GM12878 (cell line): ENCODE results near the gene FKBP14. TPM values are rescaled to one million over a fixed set of nuclear protein-coding genes. Genes with fewer than 3 reads are reported as not detected.

Experiments used
- ATAC-seq: fragments of 200-7000 bp; cut with Tn5 transposase; 3 replicates; pipeline ENCODE4 v1.9.1; 2020; ENCODE audit warnings: mild to moderate bottlenecking, moderate library complexity
- BruUV-seq: library from RNA; stranded (reverse); fragments of 400-500 nt; replicated peaks from 2 replicates; lab custom pipeline; 2021; lab: Mats Ljungman, UMichigan
- CTCF ChIA-PET: fragments of 300-600 bp; sonication (Branson Sonifier 250); formaldehyde crosslinking; extraction: SDS; loops from one replicate; lab custom pipeline; 2021; ENCODE audit warnings: inconsistent platforms; lab: Yijun Ruan, JAX
- POLR2A ChIA-PET: fragments of 350-600 bp; formaldehyde crosslinking; extraction: SDS; loops from one replicate; lab custom pipeline; 2021; ENCODE audit warnings: inconsistent platforms; lab: Charles Lee
- RAD21 ChIA-PET: fragments of 300-600 bp; sonication (Branson Sonifier 250); formaldehyde crosslinking; loops from one replicate; lab custom pipeline; 2023; ENCODE audit warnings: antibody characterized with exemption; ENCODE audit not compliant: unreplicated experiment; lab: Charles Lee
- SMC1A ChIA-PET: fragments of 300-600 bp; sonication (Branson Sonifier 250); formaldehyde crosslinking; loops from one replicate; lab custom pipeline; 2023; ENCODE audit not compliant: unreplicated experiment, uncharacterized antibody; lab: Charles Lee
- DNase-seq: peaks from one replicate; pipeline ENCODE4 v3.0.0-alpha.2; 2011; ENCODE audit warnings: low read depth, low spot score
- FAIRE-seq: peaks from 3 replicates; lab custom pipeline; 2011; peaks lifted over from hg19 to GRCh38; lab: Jason Lieb, UNC
- H2AFZ ChIP-seq: 2 replicates; pipeline ENCODE4 v1.6.0; 2011; ENCODE audit warnings: low read depth, low read length, control low read depth; ENCODE audit not compliant: control insufficient read depth
- H3K27ac ChIP-seq: 2 replicates; pipeline ENCODE4 v1.5.1; 2011; ENCODE audit warnings: control low read depth; ENCODE audit not compliant: control insufficient read depth, insufficient read depth
- H3K27me3 ChIP-seq, 2 experiments: replicated peaks in 1 of 2; 2 replicates each; pipeline versions ENCODE4 v1.6.0 to v1.6.1; 2011; ENCODE audit warnings: low read length in 1 of 2; ENCODE audit not compliant: control insufficient read depth in 2 of 2, insufficient read depth in 2 of 2
- H3K36me3 ChIP-seq, 2 experiments: 2 replicates each; pipeline ENCODE4 v1.5.1; 2011; ENCODE audit warnings: low read length in 1 of 2; ENCODE audit not compliant: control insufficient read depth in 2 of 2, insufficient read depth in 2 of 2
- H3K4me1 ChIP-seq: 2 replicates; pipeline ENCODE4 v1.6.1; 2011; ENCODE audit warnings: mild to moderate bottlenecking, low read length, moderate library complexity, mixed read lengths; ENCODE audit not compliant: control insufficient read depth, insufficient read depth
- H3K4me2 ChIP-seq: 2 replicates; pipeline ENCODE4 v1.6.0; 2011; ENCODE audit warnings: control low read depth; ENCODE audit not compliant: control insufficient read depth, insufficient read depth
- H3K4me3 ChIP-seq: fragments of 200-600 bp; sonication (generic); 2 replicates; pipeline ENCODE4 v1.5.1; 2016
- H3K79me2 ChIP-seq: 2 replicates; pipeline ENCODE4 v1.6.0; 2011; ENCODE audit warnings: low read length; ENCODE audit not compliant: control insufficient read depth, insufficient read depth
- H3K9ac ChIP-seq: 2 replicates; pipeline ENCODE4 v1.8.0; 2011; ENCODE audit warnings: low read length, control low read depth, mixed read lengths; ENCODE audit not compliant: control insufficient read depth, insufficient read depth
- H3K9me3 ChIP-seq: replicated peaks from 3 replicates; pipeline ENCODE4 v1.5.1; 2011; ENCODE audit warnings: mild to moderate bottlenecking, low read length; ENCODE audit not compliant: control insufficient read depth, insufficient read depth
- H4K20me1 ChIP-seq: 2 replicates; pipeline ENCODE4 v1.6.0; 2011; ENCODE audit not compliant: control insufficient read depth, insufficient read depth
- ASH2L ChIP-seq: fragments of 300-600, 200-600 bp; sonication (generic); IDR thresholded peaks from 2 replicates; pipeline ENCODE4 v1.6.1; 2017; ENCODE audit warnings: low read depth, mild to moderate bottlenecking, borderline replicate concordance
- CHD2 ChIP-seq: IDR thresholded peaks from 2 replicates; pipeline ENCODE4 v1.6.1; 2011; ENCODE audit warnings: low read depth, low read length, improper control_type of control experiment, borderline replicate concordance
- FOXK2 ChIP-seq: fragments of 450-650 bp; IDR thresholded peaks from 2 replicates; pipeline ENCODE4 v1.6.1; 2017; ENCODE audit warnings: mild to moderate bottlenecking, moderate library complexity
- KLF5 ChIP-seq: fragments of 450-650 bp; IDR thresholded peaks from 2 replicates; pipeline ENCODE4 v1.6.1; 2014; ENCODE audit warnings: mild to moderate bottlenecking; ENCODE audit not compliant: partially characterized antibody
- MTA2 ChIP-seq: fragments of 450-650 bp; IDR thresholded peaks from 2 replicates; pipeline ENCODE4 v1.6.1; 2016; ENCODE audit warnings: low read depth, mild to moderate bottlenecking, moderate library complexity
- MYB ChIP-seq: fragments of 150-350 bp; IDR thresholded peaks from 2 replicates; pipeline ENCODE4 v1.6.1; 2014; ENCODE audit warnings: mild to moderate bottlenecking, low read depth, low read length, borderline replicate concordance
- NFYB ChIP-seq: IDR thresholded peaks from 2 replicates; pipeline ENCODE4 v1.6.1; 2011; ENCODE audit warnings: low read depth, mild to moderate bottlenecking, low read length, improper control_type of control experiment, moderate library complexity; ENCODE audit not compliant: insufficient read depth
- NR2F1 ChIP-seq: fragments of 450-650 bp; conservative IDR thresholded peaks from 2 replicates; pipeline ENCODE4 v1.6.1; 2017; ENCODE audit warnings: mild to moderate bottlenecking
- PAX5 ChIP-seq: IDR thresholded peaks from 2 replicates; pipeline ENCODE4 v1.6.1; 2011; ENCODE audit warnings: low read depth, low read length, borderline replicate concordance
- SIN3A ChIP-seq: IDR thresholded peaks from 2 replicates; pipeline ENCODE4 v1.6.1; 2012; ENCODE audit warnings: low read depth, low read length, improper control_type of control experiment
- SMAD1 ChIP-seq: fragments of 450-650 bp; IDR thresholded peaks from 2 replicates; pipeline ENCODE4 v1.6.1; 2018; ENCODE audit warnings: mild to moderate bottlenecking, low read depth; ENCODE audit not compliant: partially characterized antibody
- SRF ChIP-seq, 2 experiments: IDR thresholded peaks; 2 replicates each; pipeline ENCODE4 v1.6.1; 2011; ENCODE audit warnings: low read depth in 2 of 2, low read length in 2 of 2, mild to moderate bottlenecking in 1 of 2, moderate library complexity in 1 of 2
- ZNF207 ChIP-seq: fragments of 450-650 bp; IDR thresholded peaks from 2 replicates; pipeline ENCODE4 v1.6.1; 2014; ENCODE audit warnings: antibody characterized with exemption, mild to moderate bottlenecking, borderline replicate concordance
- ZNF24 ChIP-seq: fragments of 450-650 bp; IDR thresholded peaks from 2 replicates; pipeline ENCODE4 v1.6.1; 2017; ENCODE audit warnings: antibody characterized with exemption, mild to moderate bottlenecking
- ZSCAN29 ChIP-seq: fragments of 450-650 bp; IDR thresholded peaks from 2 replicates; pipeline ENCODE4 v1.6.1; 2017; ENCODE audit warnings: mild to moderate bottlenecking, moderate library complexity
- WGBS: methylation state at CpG from one replicate; pipeline ENCODE4 v1.1.6; 2016; ENCODE audit warnings: low lambda C conversion rate; ENCODE audit not compliant: insufficient replicate concordance, insufficient coverage; ENCODE audit errors: missing lambda C conversion rate; 5-methylcytosine and 5-hydroxymethylcytosine counted together
- in situ Hi-C: fragments of 300-500 bp; cut with MboI; formaldehyde crosslinking; loops from 9 replicates; pipeline ENCODE4 v1.14.3; 2018; ENCODE audit warnings: mixed read lengths
- intact Hi-C: fragments of 100-400 bp; cut with micrococcal nuclease; formaldehyde crosslinking; loops from one replicate; pipeline ENCODE4 v1.14.2; 2022; ENCODE audit not compliant: unreplicated experiment
- polyA plus RNA-seq, 11 experiments: library from polyadenylated mRNA; depleted of rRNA in 4 of 11; unstranded in 6 of 11; stranded (reverse) in 5 of 11; fragments of >200 nt; fragmentation: Nextera tagmentation in 4 of 11; fragmentation: Illumina TruSeq in 1 of 11; extraction: Ambion mirVana in 4 of 11; extraction: Trizol in 1 of 11; gene quantifications; 1 replicate in 1 of 11; 2 replicates in 10 of 11; pipeline versions ENCODE4 v1.2.1 to v1.2.3, GENCODE V29; 2011 to 2016; ENCODE audit warnings: inconsistent platforms in 2 of 11, missing spikeins in 2 of 11, low read depth in 1 of 11
- total RNA-seq, 4 experiments: library from RNA; depleted of rRNA in 3 of 4; stranded (reverse); fragments of >200 nt in 3 of 4; fragmentation: Illumina TruSeq in 1 of 4; extraction: Trizol in 1 of 4; gene quantifications; 2 replicates each; pipeline versions ENCODE4 v1.2.1 to v1.2.3, GENCODE V29; 2013 to 2021
- TF ChIP-seq, protein P1 (sequence below): fragments of 450-650 bp; formaldehyde crosslinking; IDR thresholded peaks from 2 replicates; pipeline ENCODE4 v1.5.0; 2022; ENCODE audit warnings: mild to moderate bottlenecking, missing genetic modification characterization
- TF ChIP-seq, protein P2 (sequence below): fragments of 450-650 bp; IDR thresholded peaks from 2 replicates; pipeline ENCODE4 v1.6.1; 2016; ENCODE audit warnings: mild to moderate bottlenecking

The FKBP14 gene
- total and polyA plus RNA-seq, 10 of the 15 experiments (the other 5 are each of a cell fraction or from before 2014, with no cell fraction given), result 2.7 to 8.9 (median 5.6) TPM

DNA sequence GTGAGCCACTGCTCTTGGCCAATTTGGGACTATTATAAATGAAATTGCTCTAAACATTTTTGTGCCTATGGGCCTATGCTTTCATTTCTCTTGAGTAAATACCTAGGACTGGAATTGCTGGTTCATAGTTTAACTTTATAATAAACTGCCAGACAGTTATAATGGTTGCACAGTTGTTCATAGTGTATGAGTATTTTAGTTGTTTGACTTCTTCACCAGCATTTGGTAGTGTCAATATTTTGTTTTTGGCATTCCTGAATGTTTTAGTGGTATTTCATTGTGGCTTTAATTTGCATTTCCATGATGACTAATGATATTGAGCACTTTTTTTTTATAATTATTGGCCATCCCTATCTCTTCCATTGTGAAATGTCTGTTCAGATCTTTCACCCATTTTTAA lies 31.2 kb upstream of the FKBP14 start (continued):
- TF ChIP-seq, protein P1, sequence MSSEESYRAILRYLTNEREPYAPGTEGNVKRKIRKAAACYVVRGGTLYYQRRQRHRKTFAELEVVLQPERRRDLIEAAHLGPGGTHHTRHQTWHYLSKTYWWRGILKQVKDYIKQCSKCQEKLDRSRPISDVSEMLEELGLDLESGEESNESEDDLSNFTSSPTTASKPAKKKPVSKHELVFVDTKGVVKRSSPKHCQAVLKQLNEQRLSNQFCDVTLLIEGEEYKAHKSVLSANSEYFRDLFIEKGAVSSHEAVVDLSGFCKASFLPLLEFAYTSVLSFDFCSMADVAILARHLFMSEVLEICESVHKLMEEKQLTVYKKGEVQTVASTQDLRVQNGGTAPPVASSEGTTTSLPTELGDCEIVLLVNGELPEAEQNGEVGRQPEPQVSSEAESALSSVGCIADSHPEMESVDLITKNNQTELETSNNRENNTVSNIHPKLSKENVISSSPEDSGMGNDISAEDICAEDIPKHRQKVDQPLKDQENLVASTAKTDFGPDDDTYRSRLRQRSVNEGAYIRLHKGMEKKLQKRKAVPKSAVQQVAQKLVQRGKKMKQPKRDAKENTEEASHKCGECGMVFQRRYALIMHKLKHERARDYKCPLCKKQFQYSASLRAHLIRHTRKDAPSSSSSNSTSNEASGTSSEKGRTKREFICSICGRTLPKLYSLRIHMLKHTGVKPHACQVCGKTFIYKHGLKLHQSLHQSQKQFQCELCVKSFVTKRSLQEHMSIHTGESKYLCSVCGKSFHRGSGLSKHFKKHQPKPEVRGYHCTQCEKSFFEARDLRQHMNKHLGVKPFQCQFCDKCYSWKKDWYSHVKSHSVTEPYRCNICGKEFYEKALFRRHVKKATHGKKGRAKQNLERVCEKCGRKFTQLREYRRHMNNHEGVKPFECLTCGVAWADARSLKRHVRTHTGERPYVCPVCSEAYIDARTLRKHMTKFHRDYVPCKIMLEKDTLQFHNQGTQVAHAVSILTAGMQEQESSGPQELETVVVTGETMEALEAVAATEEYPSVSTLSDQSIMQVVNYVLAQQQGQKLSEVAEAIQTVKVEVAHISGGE (CRISPR knock-in tag), result no peak
- no peak for TF ChIP-seq KLF5
- no peak for TF ChIP-seq CHD2
- no peak for TF ChIP-seq MTA2
- TF ChIP-seq ASH2L, result no peak
- TF ChIP-seq NFYB, result no peak
- TF ChIP-seq SMAD1, result no peak
- TF ChIP-seq SIN3A, result no peak

DNA sequence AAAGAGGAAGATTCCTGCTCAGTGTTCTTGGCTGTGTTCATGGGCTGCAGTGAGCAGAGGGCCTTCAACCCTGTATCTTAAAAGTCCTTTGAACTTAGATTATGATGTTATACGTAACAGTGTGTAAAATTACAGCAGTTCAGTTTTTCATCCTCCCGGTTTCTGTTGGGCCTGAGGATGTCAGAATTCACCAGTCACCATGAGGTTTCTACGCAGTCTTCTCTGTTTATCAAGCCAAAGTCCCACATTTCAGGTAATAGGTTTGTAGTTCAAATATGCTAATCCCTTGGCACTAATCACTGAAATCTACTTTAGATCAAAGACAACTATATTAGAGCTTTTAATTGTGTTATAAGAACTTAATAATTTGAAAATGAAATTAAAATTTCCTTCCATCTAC lies 26.6 kb upstream of the FKBP14 start:
- Histone ChIP-seq H3K9ac (no peak overlapping the region), H3K9me3 (no peaks in the 10 kb centered on the region), H3K4me3 (no peak overlapping the region), H3K36me3 (peaks cover 0 to 5% of the 10 kb centered on the region in 2 experiments; a peak in 2 of 4 replicates), H2AFZ (no peak overlapping the region), H3K4me2 (no peak overlapping the region), H3K4me1 (no peaks in the 10 kb centered on the region), H3K27me3 (no peaks in the 10 kb centered on the region)
- 96% methylated on average over 3 of the region's 3 CpGs for WGBS
- ChIA-PET CTCF (no interaction called here), RAD21 (interaction anchor here (1.1 kb wide), 1 partner anchor 9 kb away, joined by 4 read pairs; no protein-coding TSS in a partner anchor), SMC1A (interaction anchor here (1.2 kb wide), 1 partner anchor 40 kb away, joined by 3 read pairs; no protein-coding TSS in a partner anchor)
- DNase-seq (no peak), FAIRE-seq (no peak)
- in situ Hi-C loops (loop anchor here (25.0 kb wide), 1 partner anchor 416 kb away; no protein-coding TSS in a partner anchor), intact Hi-C loops (no loop called here)
- no TSS peak for BruUV-seq
- TF ChIP-seq ZNF207 (no peak), FOXK2 (no peak), ZSCAN29 (no peak), NR2F1 (no peak), PAX5 (no peak), MYB (no peak), SRF (IDR thresholded peaks at IDR 0.05; ENCODE audit: low read depth in 2 of 2, low read length in 2 of 2) (no peak), ZNF24 (no peak)
- TF ChIP-seq, protein P2, sequence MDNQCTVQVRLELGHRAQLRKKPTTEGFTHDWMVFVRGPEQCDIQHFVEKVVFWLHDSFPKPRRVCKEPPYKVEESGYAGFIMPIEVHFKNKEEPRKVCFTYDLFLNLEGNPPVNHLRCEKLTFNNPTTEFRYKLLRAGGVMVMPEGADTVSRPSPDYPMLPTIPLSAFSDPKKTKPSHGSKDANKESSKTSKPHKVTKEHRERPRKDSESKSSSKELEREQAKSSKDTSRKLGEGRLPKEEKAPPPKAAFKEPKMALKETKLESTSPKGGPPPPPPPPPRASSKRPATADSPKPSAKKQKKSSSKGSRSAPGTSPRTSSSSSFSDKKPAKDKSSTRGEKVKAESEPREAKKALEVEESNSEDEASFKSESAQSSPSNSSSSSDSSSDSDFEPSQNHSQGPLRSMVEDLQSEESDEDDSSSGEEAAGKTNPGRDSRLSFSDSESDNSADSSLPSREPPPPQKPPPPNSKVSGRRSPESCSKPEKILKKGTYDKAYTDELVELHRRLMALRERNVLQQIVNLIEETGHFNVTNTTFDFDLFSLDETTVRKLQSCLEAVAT, result no peak
- TF ChIP-seq, all 136 proteins: peak for 0
- ATAC-seq, result no peak
- Histone ChIP-seq H3K27ac (no peak overlapping the region), H4K20me1 (no peaks in the 10 kb centered on the region), H3K79me2 (no peaks in the 10 kb centered on the region)
- POLR2A ChIA-PET, result no interaction called here
